D721Med (cell line): Measurements from ENCODE around the gene ZNF764.

Experiments used
- DNase-seq: peaks from one replicate; pipeline ENCODE4 v3.0.0; 2011; ENCODE audit warnings: low spot score; ENCODE audit not compliant: insufficient read length
- FAIRE-seq: peaks from 2 replicates; lab custom pipeline; 2011; peaks lifted over from hg19 to GRCh38; lab: Jason Lieb, UNC
- TF ChIP-seq, protein P1 (sequence below): IDR thresholded peaks from 2 replicates; pipeline ENCODE4 v1.5.1; 2012; ENCODE audit warnings: mild to moderate bottlenecking, control low read depth; ENCODE audit not compliant: insufficient read depth; ENCODE audit errors: missing control alignments

ZNF764 gene

DNA sequence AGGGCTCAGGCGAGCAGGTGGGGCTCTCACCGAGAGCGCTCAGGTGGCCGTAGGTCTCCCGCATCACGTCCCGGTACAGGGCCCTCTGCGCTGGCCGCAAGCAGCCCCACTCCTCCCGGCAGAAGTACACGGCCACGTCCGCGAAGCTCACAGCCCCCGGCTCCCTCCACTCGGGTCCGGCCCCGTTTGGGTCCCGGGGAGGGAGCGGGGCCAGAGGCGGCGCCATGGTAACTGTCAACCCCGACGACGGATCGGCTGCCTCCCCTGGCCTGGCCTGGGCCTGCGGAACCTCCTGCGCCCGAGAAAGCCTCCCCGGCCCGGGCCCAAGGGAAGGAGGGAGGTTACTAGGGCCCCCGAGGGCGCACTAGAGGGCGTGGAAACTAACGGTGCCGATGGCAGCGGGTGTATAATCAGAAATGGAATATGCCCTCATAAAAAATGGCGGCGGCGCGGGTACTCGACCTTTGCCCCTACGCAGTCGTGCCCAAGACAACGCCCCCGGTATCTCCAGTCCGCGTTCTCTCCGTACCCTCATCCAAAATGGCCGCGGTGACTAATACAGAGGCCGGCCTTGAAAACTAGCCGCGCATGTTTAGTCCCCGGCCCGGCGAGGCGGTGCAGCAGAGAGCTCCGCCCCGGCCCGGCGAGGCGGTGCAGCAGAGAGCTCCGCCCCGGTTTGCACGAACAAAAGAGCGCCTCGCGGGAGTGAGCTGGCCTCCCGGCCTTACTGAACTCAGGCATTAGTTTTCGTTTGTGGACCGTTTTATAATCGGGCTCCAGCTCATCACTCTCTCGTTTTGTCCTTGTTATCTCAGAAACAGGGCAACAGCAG is at the start of gene ZNF764:
Gene ZNF764, minus strand, starts transcription at position 418 of the 832 bp plus-strand sequence. Its CDS starts 192 bp downstream, at position 226.
- FAIRE-seq (no peak), DNase-seq (peak; percentile 90)
- TF ChIP-seq, protein P1, sequence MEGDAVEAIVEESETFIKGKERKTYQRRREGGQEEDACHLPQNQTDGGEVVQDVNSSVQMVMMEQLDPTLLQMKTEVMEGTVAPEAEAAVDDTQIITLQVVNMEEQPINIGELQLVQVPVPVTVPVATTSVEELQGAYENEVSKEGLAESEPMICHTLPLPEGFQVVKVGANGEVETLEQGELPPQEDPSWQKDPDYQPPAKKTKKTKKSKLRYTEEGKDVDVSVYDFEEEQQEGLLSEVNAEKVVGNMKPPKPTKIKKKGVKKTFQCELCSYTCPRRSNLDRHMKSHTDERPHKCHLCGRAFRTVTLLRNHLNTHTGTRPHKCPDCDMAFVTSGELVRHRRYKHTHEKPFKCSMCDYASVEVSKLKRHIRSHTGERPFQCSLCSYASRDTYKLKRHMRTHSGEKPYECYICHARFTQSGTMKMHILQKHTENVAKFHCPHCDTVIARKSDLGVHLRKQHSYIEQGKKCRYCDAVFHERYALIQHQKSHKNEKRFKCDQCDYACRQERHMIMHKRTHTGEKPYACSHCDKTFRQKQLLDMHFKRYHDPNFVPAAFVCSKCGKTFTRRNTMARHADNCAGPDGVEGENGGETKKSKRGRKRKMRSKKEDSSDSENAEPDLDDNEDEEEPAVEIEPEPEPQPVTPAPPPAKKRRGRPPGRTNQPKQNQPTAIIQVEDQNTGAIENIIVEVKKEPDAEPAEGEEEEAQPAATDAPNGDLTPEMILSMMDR: no peak

DNA sequence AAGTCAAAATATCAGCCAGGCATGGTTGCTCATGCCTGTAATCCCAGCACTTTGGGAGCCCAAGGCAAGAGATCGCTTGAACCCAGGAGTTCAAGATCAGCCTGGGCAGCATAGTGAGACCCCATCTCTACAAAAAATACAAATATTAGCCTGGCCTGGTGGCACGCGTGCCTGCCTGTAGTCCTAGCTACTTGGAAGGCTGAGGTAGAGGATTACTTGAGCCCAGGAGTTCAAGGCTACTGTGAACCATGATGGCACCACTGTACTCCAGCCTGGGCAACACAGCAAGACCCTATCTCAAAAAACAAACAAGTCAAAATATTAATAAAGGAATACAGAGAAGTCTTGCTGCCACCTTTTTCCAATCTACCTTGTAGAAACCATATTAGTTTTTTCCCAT is 47.8 kb upstream of the ZNF764 start:
- FAIRE-seq: no peak
- TF ChIP-seq, protein P1: no peak
- DNase-seq: no peak

DNA sequence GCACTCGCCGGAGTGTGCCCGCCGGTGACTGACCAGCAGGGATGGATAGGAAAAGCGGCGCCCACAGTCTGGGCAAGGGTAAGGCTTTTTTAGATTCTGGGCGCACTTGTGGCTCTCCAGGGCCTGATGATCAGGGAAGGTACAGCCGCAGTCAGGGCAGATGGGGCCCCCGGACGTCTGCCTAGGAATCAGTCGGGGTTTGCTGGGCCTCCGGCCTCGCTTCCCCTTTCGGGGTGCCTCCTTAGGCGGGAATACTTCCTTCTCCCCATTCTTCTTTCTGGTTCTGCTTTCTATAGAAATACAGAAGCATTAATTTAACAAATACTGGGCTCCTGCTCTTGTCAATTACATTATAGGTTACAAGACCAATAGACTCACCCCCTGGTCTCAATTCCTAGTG is 47.0 kb upstream of the ZNF764 start:
- TF ChIP-seq, protein P1: no peak
- no peak for FAIRE-seq
- no peak for DNase-seq

DNA sequence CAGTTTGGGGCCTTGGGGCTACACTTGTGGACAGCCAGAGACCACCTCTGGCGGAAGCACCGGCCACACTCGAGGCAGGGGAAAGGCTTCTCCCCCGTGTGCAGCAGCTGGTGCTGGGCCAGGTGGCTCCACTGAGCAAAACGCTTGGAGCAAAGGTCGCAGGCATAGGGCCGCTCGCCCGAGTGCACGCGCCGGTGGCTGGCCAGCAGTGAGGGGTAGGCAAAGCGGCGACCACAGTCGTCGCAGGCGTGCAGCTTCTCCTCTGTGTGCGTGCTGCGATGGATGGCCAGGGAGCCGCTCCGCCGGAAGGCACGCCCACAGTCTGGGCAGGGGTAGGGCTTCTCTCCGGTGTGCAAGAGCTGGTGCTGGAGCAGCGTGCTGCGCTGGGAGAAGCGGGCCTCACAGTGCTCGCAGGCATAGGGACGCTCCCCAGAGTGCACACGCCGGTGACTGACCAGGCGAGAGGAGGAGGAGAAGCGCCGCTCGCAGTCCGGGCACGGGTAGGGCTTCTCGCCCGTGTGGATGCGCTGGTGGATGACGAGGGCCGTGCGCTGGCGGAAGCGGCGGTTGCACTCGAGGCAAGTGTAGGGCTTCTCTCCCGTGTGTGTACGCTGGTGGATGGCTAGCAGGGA is 46.3 kb upstream of the ZNF764 start:
- DNase-seq: no peak
- TF ChIP-seq, protein P1: no peak
- no peak for FAIRE-seq

DNA sequence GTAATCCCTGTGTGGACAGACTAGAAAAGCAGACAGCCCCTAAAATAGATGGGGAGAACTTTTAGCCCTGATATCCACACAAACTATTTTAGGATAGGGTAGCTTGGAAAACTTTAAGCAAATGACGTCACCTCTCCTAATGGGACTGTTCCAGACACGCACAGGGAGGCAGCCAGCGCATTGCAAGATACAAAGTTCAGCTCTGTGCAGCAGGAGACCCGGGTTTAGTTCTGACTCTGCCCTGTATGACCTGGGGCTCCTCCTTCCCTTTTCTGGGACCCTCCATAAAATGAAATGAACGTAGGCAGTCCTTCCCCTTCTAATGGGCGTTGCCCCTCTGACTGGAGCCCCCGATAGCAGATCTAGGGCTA is 45.8 kb upstream of the ZNF764 start:
- DNase-seq (no peak), FAIRE-seq (no peak)
- TF ChIP-seq, protein P1: no peak

DNA sequence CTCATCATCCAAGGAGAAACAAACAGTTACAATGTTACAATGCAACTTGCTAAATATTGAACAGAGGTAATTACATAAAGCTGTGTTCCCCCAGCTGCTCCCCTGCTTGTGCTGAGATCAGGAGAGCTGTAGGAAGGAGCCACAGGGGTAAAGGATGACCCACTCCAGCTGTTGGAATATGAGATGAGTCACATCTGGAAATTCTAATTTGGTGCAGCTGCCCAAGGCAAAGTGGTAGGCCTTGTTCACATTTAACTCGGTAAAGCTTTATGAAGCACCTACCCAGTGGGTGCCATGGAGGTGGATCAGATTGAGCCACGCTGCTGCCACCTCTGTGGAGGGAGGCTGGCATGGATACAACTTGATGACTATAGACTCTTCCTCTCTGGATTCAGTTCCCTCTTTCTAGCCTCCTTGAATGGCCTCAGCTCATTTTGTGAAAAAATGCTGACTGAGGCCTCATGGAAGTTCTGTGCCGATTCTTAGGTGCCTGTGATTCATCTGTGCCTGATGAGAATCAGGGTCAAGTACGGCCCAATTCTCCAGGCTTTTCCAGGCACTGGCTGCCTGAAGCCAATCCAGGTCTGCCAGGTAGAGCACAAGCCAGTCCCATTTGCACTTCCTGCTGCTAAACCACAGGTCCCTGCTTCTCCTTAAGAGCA is 44.6 kb upstream of the ZNF764 start:
- FAIRE-seq (no peak), DNase-seq (no peak)
- TF ChIP-seq, protein P1: no peak
